GM10266 (cell line): ENCODE data around the gene MAPKAP1.

Source experiments
- DNase-seq: peaks from one replicate; pipeline ENCODE4 v3.0.0; 2012; ENCODE audit errors: extremely low spot score
- CTCF ChIP-seq: IDR thresholded peaks from 2 replicates; pipeline ENCODE4 v1.5.1; 2012; ENCODE audit warnings: mild to moderate bottlenecking, low read depth; ENCODE audit not compliant: control insufficient read depth, insufficient read depth; ENCODE audit errors: missing control alignments

The MAPKAP1 gene

GRCh38 chr9:125436613-125437443, 270.2 kb downstream of the MAPKAP1 start:
- DNase-seq = no peak
- TF ChIP-seq CTCF = no peak

GRCh38 chr9:125435776-125436612, 271.0 kb downstream of the MAPKAP1 start:
- DNase-seq = no peak
- TF ChIP-seq CTCF = no peak

- no peak for TF ChIP-seq CTCF
- DNase-seq = no peak
Observed at GRCh38 chr9:125434986-125435775, 271.8 kb downstream of the MAPKAP1 start.

GRCh38 chr9:125433461-125434011, 273.5 kb downstream of the MAPKAP1 start:
- DNase-seq = no peak
- TF ChIP-seq CTCF = no peak

DNA sequence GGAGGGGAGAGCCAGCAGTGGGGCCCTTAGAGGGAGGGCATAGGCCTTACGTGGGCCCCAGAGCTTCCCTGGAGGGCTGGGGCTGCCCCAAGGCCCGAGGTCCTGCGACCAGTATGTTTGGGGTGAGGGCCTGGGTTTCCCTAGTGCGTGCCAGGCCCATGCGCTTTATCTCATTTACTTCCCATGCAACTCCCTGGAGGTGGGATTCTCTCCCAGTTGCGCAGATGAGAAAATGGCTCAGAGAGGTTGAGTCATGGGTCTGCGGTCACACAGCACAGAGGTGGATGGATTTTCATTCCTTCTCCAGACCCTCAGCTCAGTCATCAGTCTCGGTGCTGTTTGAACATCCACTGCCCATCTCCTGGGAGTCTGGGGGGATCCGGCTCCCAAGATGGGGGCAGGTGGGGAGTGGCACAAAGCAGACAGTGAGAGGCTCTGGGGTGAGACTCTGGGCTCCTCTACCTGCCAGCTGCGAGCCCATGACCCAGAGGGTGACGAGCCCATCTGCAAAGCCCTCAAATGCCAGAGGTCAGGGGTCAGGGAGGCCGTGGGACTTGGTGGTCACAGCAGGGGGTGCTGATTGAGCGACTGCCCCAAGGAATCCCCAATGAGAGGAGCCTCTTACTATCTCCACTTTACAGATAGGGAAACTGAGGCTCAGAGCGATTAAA, 274.2 kb downstream of the MAPKAP1 start:
- no peak for TF ChIP-seq CTCF
- no peak for DNase-seq

- no peak for TF ChIP-seq CTCF
- no peak for DNase-seq
Observed at GRCh38 chr9:125431741-125432271, 275.2 kb downstream of the MAPKAP1 start.
